H1 (cell line): ENCODE data around the gene USP24. TPM values are rescaled to one million over a fixed set of nuclear protein-coding genes. Genes with fewer than 3 reads are reported as not detected.

Experiments
- CTCF ChIA-PET: fragments of 300-600 bp; sonication (Branson Sonifier 250); formaldehyde crosslinking; loops from one replicate; lab custom pipeline; 2021; ENCODE audit not compliant: partially characterized antibody; lab: Charles Lee
- POLR2A ChIA-PET: fragments of 300-600 bp; sonication (Branson Sonifier 250); formaldehyde crosslinking; loops from one replicate; lab custom pipeline; 2021; ENCODE audit warnings: inconsistent platforms; ENCODE audit not compliant: partially characterized antibody; lab: Charles Lee
- DNase-seq, 2 experiments: peaks; one replicate each; pipeline versions ENCODE4 v3.0.0 to v3.0.0-alpha.2; 2010 to 2022; ENCODE audit warnings: low spot score in 2 of 2, low read depth in 1 of 2, mixed read lengths in 1 of 2
- FAIRE-seq: peaks from 2 replicates; lab custom pipeline; 2011; peaks lifted over from hg19 to GRCh38; lab: Jason Lieb, UNC
- H2AFZ ChIP-seq: 2 replicates; pipeline ENCODE4 v1.8.1; 2012; ENCODE audit warnings: low read length, inconsistent platforms
- H2AK5ac ChIP-seq: 2 replicates; pipeline ENCODE4 v1.6.1; 2013; ENCODE audit warnings: low read depth, low read length
- H2BK120ac ChIP-seq: replicated peaks from 2 replicates; pipeline ENCODE3; 2013; ENCODE audit warnings: low read depth, low read length, inconsistent platforms
- H2BK12ac ChIP-seq: 2 replicates; pipeline ENCODE4 v1.6.1; 2013; ENCODE audit warnings: low read depth, low read length
- H2BK15ac ChIP-seq: 2 replicates; pipeline ENCODE4 v1.6.1; 2013; ENCODE audit warnings: low read length
- H2BK20ac ChIP-seq: 2 replicates; pipeline ENCODE4 v1.6.1; 2013; ENCODE audit warnings: low read length
- H2BK5ac ChIP-seq: 2 replicates; pipeline ENCODE4 v1.6.1; 2013; ENCODE audit warnings: low read depth, low read length
- H3K14ac ChIP-seq: 2 replicates; pipeline ENCODE4 v1.6.1; 2013; ENCODE audit warnings: inconsistent platforms; ENCODE audit not compliant: insufficient read length
- H3K18ac ChIP-seq: 2 replicates; pipeline ENCODE4 v1.6.1; 2013; ENCODE audit warnings: low read length; ENCODE audit errors: extremely low read depth
- H3K23ac ChIP-seq: 2 replicates; pipeline ENCODE4 v1.6.1; 2013; ENCODE audit warnings: inconsistent platforms; ENCODE audit not compliant: insufficient read length
- H3K23me2 ChIP-seq: 2 replicates; pipeline ENCODE4 v1.6.1; 2013; ENCODE audit warnings: low read depth, low read length
- H3K27ac ChIP-seq: 2 replicates; pipeline ENCODE4 v1.6.1; 2011; ENCODE audit warnings: low read depth, low read length, inconsistent platforms
- H3K27me3 ChIP-seq, 4 experiments: replicated peaks in 1 of 4; 1 replicate in 1 of 4; 2 replicates in 3 of 4; pipeline versions ENCODE4 v1.6.1 to v1.8.1; 2011 to 2013; ENCODE audit warnings: low read length in 3 of 4, mild to moderate bottlenecking in 3 of 4, inconsistent platforms in 2 of 4, mixed read lengths in 2 of 4, moderate library complexity in 1 of 4; ENCODE audit not compliant: control insufficient read depth in 3 of 4, insufficient read depth in 3 of 4; ENCODE audit errors: extremely low read depth in 1 of 4
- H3K36me3 ChIP-seq, 4 experiments: 2 replicates each; pipeline versions ENCODE4 v1.6.1 to v1.8.1; 2011 to 2013; ENCODE audit warnings: mild to moderate bottlenecking in 4 of 4, low read length in 3 of 4, moderate library complexity in 2 of 4, control low read depth in 1 of 4, inconsistent platforms in 1 of 4; ENCODE audit not compliant: insufficient read depth in 4 of 4, control insufficient read depth in 2 of 4
- H3K4ac ChIP-seq: replicated peaks from 2 replicates; pipeline ENCODE3; 2013; ENCODE audit warnings: low read length, low read depth, mixed read lengths, inconsistent platforms; ENCODE audit not compliant: insufficient read length
- H3K4me1 ChIP-seq, 4 experiments: replicated peaks in 1 of 4; 1 replicate in 1 of 4; 2 replicates in 3 of 4; pipeline versions ENCODE4 v1.6.1 to v1.8.1; 2011 to 2013; ENCODE audit warnings: low read length in 3 of 4, inconsistent platforms in 2 of 4, mixed read lengths in 1 of 4; ENCODE audit not compliant: insufficient read depth in 4 of 4, control insufficient read depth in 3 of 4
- H3K4me2 ChIP-seq, 2 experiments: 2 replicates each; pipeline versions ENCODE4 v1.6.1 to v1.8.1; 2011 to 2013; ENCODE audit warnings: low read depth in 2 of 2, low read length in 2 of 2, control low read depth in 1 of 2, inconsistent platforms in 1 of 2, mild to moderate bottlenecking in 1 of 2; ENCODE audit not compliant: insufficient read depth in 1 of 2
- H3K4me3 ChIP-seq, 4 experiments: fragments of 200-600, 300-600 bp in 1 of 4; sonication (generic), shearing (Covaris generic), sonication (Bioruptor Twin) in 1 of 4; 2 replicates each; pipeline versions ENCODE4 v1.5.1 to v1.8.1; 2011 to 2016; ENCODE audit warnings: low read length in 4 of 4, low read depth in 3 of 4, control low read depth in 2 of 4, inconsistent platforms in 2 of 4, mild to moderate bottlenecking in 2 of 4, mixed read lengths in 1 of 4, moderate library complexity in 1 of 4; ENCODE audit not compliant: insufficient read depth in 2 of 4; ENCODE audit errors: extremely low read depth in 1 of 4
- H3K56ac ChIP-seq: replicated peaks from 2 replicates; pipeline ENCODE3; 2013; ENCODE audit warnings: low read depth, mild to moderate bottlenecking, mixed read lengths, low read length, inconsistent platforms; ENCODE audit not compliant: insufficient read length
- H3K79me1 ChIP-seq: 2 replicates; pipeline ENCODE4 v1.6.1; 2013; ENCODE audit warnings: low read depth, low read length, control low read depth
- H3K79me2 ChIP-seq, 2 experiments: 2 replicates each; pipeline versions ENCODE4 v1.6.1 to v1.8.1; 2012 to 2013; ENCODE audit warnings: low read length in 2 of 2, mild to moderate bottlenecking in 2 of 2, inconsistent platforms in 1 of 2; ENCODE audit not compliant: insufficient read depth in 2 of 2, control insufficient read depth in 1 of 2
- H3K9ac ChIP-seq, 4 experiments: replicated peaks in 1 of 4; 1 replicate in 1 of 4; 2 replicates in 3 of 4; pipeline versions ENCODE4 v1.6.1 to v1.8.1; 2011 to 2013; ENCODE audit warnings: low read depth in 3 of 4, low read length in 3 of 4, control low read depth in 2 of 4, mild to moderate bottlenecking in 2 of 4, moderate library complexity in 2 of 4, inconsistent platforms in 1 of 4; ENCODE audit errors: extremely low read depth in 1 of 4
- H3K9me3 ChIP-seq, 2 experiments: 2 replicates each; pipeline versions ENCODE4 v1.6.1 to v1.8.1; 2012 to 2013; ENCODE audit warnings: mild to moderate bottlenecking in 2 of 2, moderate library complexity in 2 of 2, control low read depth in 1 of 2, inconsistent platforms in 1 of 2, low read depth in 1 of 2, low read length in 1 of 2, mixed read lengths in 1 of 2; ENCODE audit not compliant: insufficient read depth in 2 of 2
- H4K20me1 ChIP-seq, 2 experiments: replicated peaks in 1 of 2; 2 replicates each; pipeline versions ENCODE3 to v1.8.1; 2011 to 2013; ENCODE audit warnings: inconsistent platforms in 2 of 2, low read length in 2 of 2, mild to moderate bottlenecking in 1 of 2; ENCODE audit not compliant: insufficient read depth in 2 of 2, control insufficient read depth in 1 of 2
- H4K5ac ChIP-seq: 2 replicates; pipeline ENCODE4 v1.6.1; 2013; ENCODE audit warnings: low read length, low read depth, mixed read lengths, inconsistent platforms; ENCODE audit not compliant: insufficient read length
- H4K8ac ChIP-seq: 2 replicates; pipeline ENCODE4 v1.8.0; 2013; ENCODE audit warnings: mild to moderate bottlenecking, moderate library complexity, low read length, inconsistent platforms; ENCODE audit not compliant: insufficient read depth; ENCODE audit errors: extremely low read depth
- H4K91ac ChIP-seq: replicated peaks from 2 replicates; pipeline ENCODE3; 2013; ENCODE audit warnings: low read length, mixed read lengths, inconsistent platforms; ENCODE audit not compliant: insufficient read length
- MAFK ChIP-seq: IDR thresholded peaks from 2 replicates; pipeline ENCODE4 v1.6.1; 2012; ENCODE audit warnings: low read depth, mild to moderate bottlenecking, improper control_type of control experiment, low read length
- WGBS, 2 experiments: shearing (Covaris generic) in 1 of 2; methylation state at CpG; one replicate each; pipeline versions ENCODE4 v1.1.6 to v1.1.7; 2013 to 2015; ENCODE audit warnings: low lambda C conversion rate in 2 of 2, mixed read lengths in 2 of 2, inconsistent platforms in 1 of 2, low coverage in 1 of 2, missing lambda C conversion rate in 1 of 2; ENCODE audit not compliant: insufficient replicate concordance in 2 of 2, insufficient coverage in 1 of 2, insufficient read length in 1 of 2; ENCODE audit errors: extremely low coverage in 1 of 2, missing lambda C conversion rate in 1 of 2; 5-methylcytosine and 5-hydroxymethylcytosine counted together
- polyA plus RNA-seq, 7 experiments: library from polyadenylated mRNA; depleted of rRNA in 3 of 7; stranded (reverse) in 5 of 7; unstranded in 2 of 7; fragments of >200 nt in 5 of 7; fragments of 200-250 nt in 2 of 7; gene quantifications; 1 replicate in 5 of 7; 2 replicates in 1 of 7; 4 replicates in 1 of 7; pipeline versions ENCODE4 v1.2.1 to v1.2.3, GENCODE V29; 2011 to 2013; ENCODE audit warnings: missing spikeins in 2 of 7, mixed read lengths in 2 of 7
- total RNA-seq: library from RNA; stranded (reverse); fragmentation: NEBNext Ultra II Directional; extraction: Animal tissue kit (Norgen Biotek cat#: 25700); gene quantifications from 2 replicates; pipeline ENCODE4 v1.2.1, GENCODE V29; 2021

The USP24 gene
- total and polyA plus RNA-seq, 2 of the 8 experiments (the other 6 are each of a cell fraction or from before 2014, with no cell fraction given) = 11.1 to 34.6 TPM

GRCh38 chr1:55150880-55151588 is 64.1 kb downstream of the USP24 start:
- H3K27me3 ChIP-seq = no peaks in the 10 kb centered on the region
- H3K23ac ChIP-seq = no peak overlapping the region
- ChIA-PET POLR2A (no interaction called here), CTCF (no interaction called here)
- no peak for FAIRE-seq
- H3K36me3 ChIP-seq = peaks cover 2 to 37% (median 7%) of the 10 kb centered on the region in 4 experiments; a peak in 6 of 8 replicates
- peaks cover 0 to 2% of the 10 kb centered on the region in 2 experiments for H4K20me1 ChIP-seq
- no peak overlapping the region for H2BK120ac ChIP-seq
- no peaks in the 10 kb centered on the region for H3K79me1 ChIP-seq
- H3K4me3 ChIP-seq = no peak overlapping the region
- H3K79me2 ChIP-seq = no peaks in the 10 kb centered on the region
- H3K27ac ChIP-seq = no peak overlapping the region
- no peak overlapping the region for H2BK20ac ChIP-seq
- TF ChIP-seq MAFK = no peak
- H3K23me2 ChIP-seq = no peaks in the 10 kb centered on the region
- no peak for DNase-seq
- H4K91ac ChIP-seq = no peak overlapping the region
- no peak overlapping the region for H3K4me2 ChIP-seq
- H3K14ac ChIP-seq = no peak overlapping the region
- no peak overlapping the region for H2BK15ac ChIP-seq
- no peak overlapping the region for H2AFZ ChIP-seq
- no peak overlapping the region for H4K8ac ChIP-seq
- no peaks in the 10 kb centered on the region for H3K9me3 ChIP-seq
- no peak overlapping the region for H2BK5ac ChIP-seq
- no peak overlapping the region for H2AK5ac ChIP-seq
- WGBS, 2 experiments = 90% methylated on average over 2 of the region's 2 CpGs; no CpG with 5 or more reads in 1 of the 2 experiments
- H3K4ac ChIP-seq = no peak overlapping the region
- no peak overlapping the region for H3K18ac ChIP-seq
- H2BK12ac ChIP-seq = no peak overlapping the region
- H4K5ac ChIP-seq = no peak overlapping the region
- no peak overlapping the region for H3K9ac ChIP-seq
- H3K56ac ChIP-seq = no peak overlapping the region
- no peaks in the 10 kb centered on the region for H3K4me1 ChIP-seq
